COLO668 (cell line): ENCODE measurements around the gene FUCA2.
"Not testable (repeated sequence)": the region's sequence is repeated elsewhere in the genome, so short reads cannot be mapped to it uniquely, and the experiment has no call there.

Source experiments
- DNase-seq: peaks from one replicate; lab custom pipeline; 2025; ENCODE audit not compliant: unreplicated experiment; lab: John Stamatoyannopoulos, UW

FUCA2 gene

GRCh38 chr6:143536461-143536865 lies 24.9 kb upstream of the FUCA2 start:
- DNase-seq: peak; percentile 61

- DNase-seq: no peak
Observed at GRCh38 chr6:143535189-143535614, 23.7 kb upstream of the FUCA2 start.

- DNase-seq: no peak
Observed at GRCh38 chr6:143531720-143532499, 20.4 kb upstream of the FUCA2 start.

DNA sequence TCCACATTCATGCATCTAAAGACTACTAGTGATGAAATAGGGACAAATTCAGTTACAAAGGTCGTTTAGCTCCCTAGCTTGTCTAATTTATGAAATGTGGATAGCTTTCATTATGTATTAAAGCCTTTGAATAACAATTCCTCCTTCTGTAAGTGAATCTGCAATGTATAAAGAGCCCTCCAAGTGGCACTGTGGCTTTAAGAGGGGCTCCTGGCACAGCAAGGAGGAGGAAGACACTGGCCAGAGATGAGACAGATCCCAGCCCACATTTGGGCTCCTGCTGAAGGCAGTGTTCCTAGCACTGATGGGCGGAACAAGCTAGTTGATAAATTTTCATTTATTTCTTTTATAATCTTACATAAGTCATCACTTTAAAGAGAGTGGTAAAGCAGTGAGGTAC lies 17.6 kb upstream of the FUCA2 start:
- no peak for DNase-seq

DNA sequence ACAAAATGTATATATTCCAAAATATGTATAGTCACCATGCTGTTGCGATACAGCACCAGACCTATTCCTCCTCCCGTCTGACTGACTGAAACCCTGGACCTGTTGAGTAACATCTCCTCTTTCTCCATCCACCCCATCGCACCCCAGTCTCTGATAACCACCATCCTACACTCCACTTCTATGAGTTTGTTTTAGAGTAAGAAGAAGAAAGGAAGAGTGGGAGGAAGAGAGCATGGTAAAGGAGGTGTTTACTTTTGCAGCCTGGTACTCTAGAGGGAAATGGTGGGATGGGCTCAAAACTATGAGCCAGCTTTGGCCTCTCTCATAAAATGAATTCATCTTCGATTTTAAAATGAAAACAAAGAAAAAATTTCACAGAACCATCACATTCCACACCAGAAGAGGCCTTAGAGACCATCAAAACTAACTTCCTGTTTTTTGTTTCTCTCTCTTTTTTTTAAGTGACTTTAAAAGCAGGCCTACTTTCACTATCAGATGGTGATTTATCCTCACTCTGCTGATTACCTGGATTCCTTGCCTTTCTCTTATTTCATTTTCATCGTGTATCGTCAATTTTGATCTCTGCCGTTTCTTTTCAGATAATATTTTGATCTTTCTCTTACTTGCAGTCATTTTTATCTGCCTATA lies 16.8 kb upstream of the FUCA2 start:
- no peak for DNase-seq

GRCh38 chr6:143527677-143528076 lies 16.2 kb upstream of the FUCA2 start:
- DNase-seq: no peak

- DNase-seq: no peak
Observed at GRCh38 chr6:143525356-143525755, 13.8 kb upstream of the FUCA2 start.

DNA sequence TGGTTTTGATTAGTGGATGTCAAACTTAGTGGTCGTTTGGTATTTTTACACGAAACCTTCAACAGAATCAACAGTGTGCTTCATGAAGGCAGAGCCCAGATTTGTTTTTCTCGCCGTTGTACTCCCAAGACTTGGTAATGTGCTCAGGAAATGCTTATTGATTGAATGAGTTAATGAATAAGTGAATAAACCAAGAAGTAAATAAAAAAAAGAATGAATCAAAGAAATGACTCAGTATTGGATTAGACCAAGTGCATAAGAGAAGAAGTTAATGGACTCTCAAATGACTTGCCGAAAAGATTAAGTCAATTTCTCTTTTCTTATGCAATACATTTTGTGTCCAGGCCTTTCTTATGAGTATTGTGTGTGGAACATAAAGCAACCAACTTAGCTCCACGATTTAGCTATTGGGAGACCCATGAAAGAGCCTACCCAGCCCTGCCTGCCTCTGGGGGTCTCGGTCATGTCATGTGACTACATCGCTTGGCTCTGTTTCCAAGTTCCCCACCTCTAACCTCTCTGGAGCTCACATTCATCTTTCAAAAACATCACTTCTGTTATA lies 10.6 kb upstream of the FUCA2 start:
- DNase-seq: no peak

DNA sequence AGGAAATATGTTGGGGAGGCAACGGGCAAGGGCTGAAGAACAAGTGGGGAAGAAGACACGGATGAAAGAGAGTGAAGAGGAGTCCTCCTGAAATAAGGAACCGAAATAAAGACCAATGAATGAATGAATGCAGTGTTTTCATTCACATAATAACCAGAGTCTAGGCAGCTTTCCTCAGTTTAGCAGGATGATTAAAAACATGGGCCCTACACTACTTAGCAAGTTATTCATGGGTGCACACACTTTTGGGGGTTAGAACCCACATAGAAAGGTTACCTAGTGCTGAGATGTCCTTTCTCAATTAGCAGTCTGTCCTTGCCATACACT lies 5.9 kb upstream of the FUCA2 start:
- DNase-seq: no peak

GRCh38 chr6:143516690-143517446 lies 5.3 kb upstream of the FUCA2 start:
- no peak for DNase-seq

- no peak for DNase-seq
Observed at GRCh38 chr6:143515766-143516355, 4.3 kb upstream of the FUCA2 start.

DNA sequence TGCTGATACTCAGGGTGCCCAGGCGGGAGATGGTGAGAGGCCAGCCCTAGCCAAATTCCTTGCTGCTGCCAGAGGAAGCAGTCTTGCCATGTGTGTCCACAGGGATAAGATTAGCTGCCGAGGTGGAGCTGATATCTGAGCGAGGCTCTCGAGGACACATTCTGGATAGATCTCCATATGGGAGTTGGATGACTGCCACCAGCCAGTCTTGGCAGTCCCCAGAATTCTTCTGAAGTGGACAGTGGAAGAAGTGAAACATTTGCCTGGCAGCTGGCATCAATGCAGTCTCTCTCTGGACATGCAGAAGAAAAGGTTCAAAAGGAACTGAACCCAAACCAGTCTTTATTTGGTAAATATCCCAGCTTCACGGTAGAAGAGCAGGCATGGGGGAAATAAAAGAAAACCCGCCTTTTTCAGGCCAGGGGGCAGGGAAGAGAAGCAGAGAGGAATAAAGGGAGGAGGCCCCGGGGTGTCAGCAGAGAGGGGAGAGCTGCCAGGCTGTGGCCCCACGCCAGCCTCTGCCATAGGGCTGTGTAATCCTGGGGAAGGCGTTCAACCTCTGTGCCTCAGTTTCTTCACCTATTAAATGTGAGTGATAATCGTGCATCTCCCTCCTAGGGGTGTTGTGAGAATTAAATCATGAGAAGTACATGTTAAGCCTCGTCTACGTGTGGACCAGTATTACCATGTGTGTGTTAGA lies 3.7 kb upstream of the FUCA2 start:
- no peak for DNase-seq

- peak; percentile 39 for DNase-seq
Observed at GRCh38 chr6:143513410-143513809, 1.9 kb upstream of the FUCA2 start.

- DNase-seq: not testable (repeated sequence)
Observed at GRCh38 chr6:143510326-143510725, 1.2 kb downstream of the FUCA2 start.

DNA sequence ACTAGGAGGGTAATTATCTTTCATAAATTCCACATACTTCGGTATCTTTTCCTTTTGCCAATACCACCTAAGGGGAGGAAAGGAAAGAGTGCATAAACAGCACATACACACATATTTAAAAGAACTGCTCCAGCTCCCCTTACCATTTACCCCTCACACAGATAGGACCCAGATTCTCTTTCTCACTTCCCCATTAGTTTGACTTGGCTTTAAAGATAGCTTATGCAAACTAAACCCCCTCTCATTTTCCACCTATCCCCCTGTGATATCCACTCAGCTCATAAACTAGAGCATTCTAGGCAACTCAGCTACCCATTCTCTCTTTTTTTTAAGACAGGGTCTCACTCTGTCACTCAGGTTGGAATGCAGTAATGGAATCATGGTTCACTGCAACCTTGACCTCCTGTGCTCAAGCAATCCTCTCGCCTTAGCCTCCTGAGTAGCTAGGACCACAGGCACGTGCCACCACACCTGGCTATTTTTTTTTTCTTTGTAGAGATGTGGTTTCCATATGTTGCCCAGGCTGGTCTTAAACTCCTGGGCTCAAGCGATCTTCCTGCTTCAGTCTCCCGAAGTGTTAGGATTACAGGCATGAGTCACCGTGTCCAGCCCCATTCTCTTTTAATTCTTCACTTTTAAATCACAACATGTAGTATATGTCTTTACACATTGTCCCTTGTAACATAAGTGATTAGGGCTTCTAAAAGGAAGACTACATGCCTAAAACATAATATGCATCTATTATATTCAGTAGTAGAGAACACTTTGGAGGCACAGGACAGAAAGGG lies 4.0 kb downstream of the FUCA2 start:
- no peak for DNase-seq

DNA sequence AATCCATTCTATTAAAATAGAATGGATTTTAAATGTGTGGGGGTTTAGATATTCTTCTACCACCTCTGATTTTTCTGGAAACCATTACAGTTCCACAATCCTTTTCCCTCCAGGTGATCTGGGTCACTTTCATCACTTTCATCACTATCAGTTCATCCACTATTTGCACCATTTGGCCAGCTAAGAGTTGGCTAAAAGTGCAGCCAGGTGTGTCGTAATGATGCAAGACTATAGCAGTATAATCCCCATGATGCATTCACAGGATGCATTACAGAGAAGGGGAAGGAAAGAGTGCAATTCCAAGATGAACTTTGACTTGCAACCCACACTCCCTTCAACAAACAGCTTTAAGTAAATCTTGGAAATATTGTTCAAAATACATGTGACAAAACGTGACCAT lies 4.9 kb downstream of the FUCA2 start:
- DNase-seq: no peak

DNA sequence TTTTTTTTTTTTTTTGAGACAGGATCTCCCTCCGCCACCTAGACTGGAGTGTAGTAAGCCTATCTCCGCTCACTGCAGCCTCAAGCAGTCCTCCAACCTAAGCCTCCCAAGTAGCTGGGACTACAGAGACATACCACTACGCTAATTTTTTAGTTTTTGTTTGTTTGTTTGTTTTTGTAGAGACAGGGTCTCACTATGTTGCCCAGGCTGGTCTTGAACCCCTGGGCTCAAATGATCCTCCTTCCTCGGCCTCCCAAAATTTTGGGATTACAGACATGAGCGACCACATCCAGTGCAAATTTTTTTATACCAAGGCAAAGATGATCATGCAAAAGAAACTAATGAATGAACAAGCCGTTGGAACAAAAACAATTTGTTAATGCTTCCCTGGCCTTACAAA lies 5.3 kb downstream of the FUCA2 start:
- DNase-seq: no peak

DNA sequence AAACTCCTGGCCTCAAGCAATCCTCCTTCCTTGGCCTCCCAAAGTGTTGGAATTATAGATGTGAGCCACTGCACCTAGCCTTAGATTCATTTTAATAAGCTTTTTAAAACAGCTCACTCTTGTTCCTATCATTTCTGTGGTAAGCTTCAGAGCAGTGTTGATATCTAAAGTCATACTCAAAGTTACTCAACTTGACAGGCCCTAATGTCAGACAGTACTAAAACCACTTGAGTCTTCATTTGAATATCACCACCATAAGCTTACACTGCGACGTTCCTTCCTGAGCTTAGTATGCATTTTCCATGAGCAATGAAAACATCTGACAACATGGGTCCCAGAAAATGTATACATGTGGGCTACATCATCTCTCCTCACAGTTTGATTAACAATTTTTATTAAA lies 6.0 kb downstream of the FUCA2 start:
- DNase-seq: no peak

- DNase-seq: no peak
Observed at GRCh38 chr6:143505111-143505510, 6.4 kb downstream of the FUCA2 start.

GRCh38 chr6:143504369-143504768 lies 7.2 kb downstream of the FUCA2 start:
- DNase-seq: no peak
